ENCODE data around the gene ILDR1. TPM values are rescaled to one million over a fixed set of nuclear protein-coding genes. Genes with fewer than 3 reads are reported as not detected.
"Not testable (repeated sequence)": the region's sequence is repeated elsewhere in the genome, so short reads cannot be mapped to it uniquely, and the experiment has no call there.

ILDR1 gene
- total RNA-seq, 4 donors from 2014 or later, result 4.3 to 12.0 (median 8.7) TPM

DNA sequence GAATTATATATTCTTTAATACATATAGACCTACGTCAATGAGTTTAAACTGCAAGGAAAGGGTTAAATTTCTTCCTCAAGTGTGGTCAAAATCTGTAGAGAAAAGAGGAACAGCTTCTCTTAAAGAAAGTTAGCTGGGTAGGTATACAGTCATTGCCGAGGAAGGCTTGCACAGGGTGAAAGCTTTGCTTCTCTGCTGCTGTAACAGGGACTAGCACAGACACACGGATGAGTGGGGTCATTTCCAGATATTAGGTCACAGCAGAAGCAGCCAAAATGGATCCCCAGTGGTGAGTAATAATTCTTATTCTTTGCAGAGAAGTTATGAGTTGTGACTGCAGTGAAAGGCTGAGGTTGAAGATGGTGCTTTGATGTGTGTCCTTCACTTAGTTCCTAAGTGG, 33.2 kb upstream of the ILDR1 start, which contains the start of gene CD86:
CD86 (plus strand) TSS at position 148 of the 400 bp plus-strand sequence; CDS start at position 276, 128 bp downstream.
- intact Hi-C loops (cut with DNase I), result no loop called here
- Histone ChIP-seq H3K9me3 (no peaks in the 10 kb centered on the region), H3K4me3 (replicated peaks in 1 of 3) (no peak within 1 kb of the TSS), H3K36me3 (no peaks in the 10 kb centered on the region), H3K4me1 (no peaks in the 10 kb centered on the region), H3K27me3 (no peaks in the 10 kb centered on the region), H3K27ac (no peak within 1 kb of the TSS)
- TF ChIP-seq CTCF (IDR thresholded peaks at IDR 0.05), result no peak
- no peak for TF ChIP-seq POLR2A (IDR thresholded peaks at IDR 0.05)
- 42 to 49% methylated on average over 3 of the region's 3 CpGs for WGBS, 2 donors
- no peak for DNase-seq

- no peak overlapping the region for H3K27ac ChIP-seq
- H3K4me1 ChIP-seq, result no peaks in the 10 kb centered on the region
- no peaks in the 10 kb centered on the region for H3K27me3 ChIP-seq
- 78 to 89% methylated on average over 3 of the region's 3 CpGs for WGBS, 2 donors
- DNase-seq, result no peak
- no peaks in the 10 kb centered on the region for H3K9me3 ChIP-seq
- no peak overlapping the region for H3K4me3 ChIP-seq (replicated peaks in 1 of 3)
- intact Hi-C loops (cut with DNase I), result no loop called here
- no peak for TF ChIP-seq POLR2A (IDR thresholded peaks at IDR 0.05)
- TF ChIP-seq CTCF (IDR thresholded peaks at IDR 0.05), result no peak
- H3K36me3 ChIP-seq, result no peaks in the 10 kb centered on the region
Observed at GRCh38 chr3:122052968-122053367, 30.9 kb upstream of the ILDR1 start.

GRCh38 chr3:122047773-122048172, 25.7 kb upstream of the ILDR1 start:
- H3K4me3 ChIP-seq (replicated peaks in 1 of 3); DNase-seq; H3K27ac ChIP-seq; H3K27me3 ChIP-seq; H3K36me3 ChIP-seq; H3K4me1 ChIP-seq; intact Hi-C loops (cut with DNase I); H3K9me3 ChIP-seq: not testable (repeated sequence)
- 84 to 93% methylated on average over 11 of the region's 11 CpGs for WGBS, 2 donors

DNA sequence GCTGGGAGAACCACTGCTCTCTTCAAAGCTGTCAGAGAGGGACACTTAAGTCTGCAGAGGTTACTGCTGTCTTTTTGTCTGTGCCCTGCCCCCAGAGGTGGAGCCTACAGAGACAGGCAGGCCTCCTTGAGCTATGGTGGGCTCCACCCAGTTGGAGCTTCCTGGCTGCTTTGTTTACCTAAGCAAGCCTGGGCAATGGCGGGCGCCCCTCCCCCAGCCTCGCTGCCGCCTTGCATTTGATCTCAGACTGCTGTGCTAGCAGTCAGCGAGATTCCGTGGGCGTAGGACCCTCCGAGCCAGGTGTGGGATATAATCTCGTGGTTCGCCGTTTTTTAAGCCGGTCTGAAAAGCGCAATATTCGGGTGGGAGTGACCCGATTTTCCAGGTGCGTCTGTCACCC, 25.2 kb upstream of the ILDR1 start:
- H3K27me3 ChIP-seq; H3K4me3 ChIP-seq (replicated peaks in 1 of 3); H3K27ac ChIP-seq; H3K36me3 ChIP-seq; H3K4me1 ChIP-seq; DNase-seq; H3K9me3 ChIP-seq; intact Hi-C loops (cut with DNase I): not testable (repeated sequence)
- 75% methylated on average over 6 of the region's 16 CpGs; no CpG with 5 or more reads in 1 of the 2 donors for WGBS, 2 donors

DNA sequence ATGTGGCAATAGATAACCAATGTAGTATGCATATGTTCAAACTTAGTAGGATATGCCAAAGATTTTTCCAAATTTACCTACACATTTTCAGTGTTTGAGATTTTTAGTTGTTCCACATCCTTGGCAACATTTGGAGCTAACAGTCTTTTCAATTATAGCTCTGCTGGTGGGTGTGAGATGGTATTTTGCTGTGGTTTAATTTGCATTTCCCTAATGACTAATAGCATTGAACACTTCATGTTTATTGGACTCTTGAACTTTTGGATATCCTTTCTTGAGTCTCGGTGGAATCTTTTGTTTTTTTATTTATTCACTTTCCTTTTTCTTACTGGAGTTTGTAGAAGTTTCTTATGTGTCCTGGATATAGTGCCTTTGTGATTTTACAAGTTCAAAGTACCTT, 11.0 kb upstream of the ILDR1 start:
- TF ChIP-seq CTCF (IDR thresholded peaks at IDR 0.05), result no peak
- Histone ChIP-seq H3K27me3 (no peaks in the 10 kb centered on the region), H3K4me3 (replicated peaks in 1 of 3) (no peak overlapping the region), H3K27ac (no peak overlapping the region), H3K9me3 (no peaks in the 10 kb centered on the region), H3K36me3 (no peaks in the 10 kb centered on the region), H3K4me1 (no peaks in the 10 kb centered on the region)
- WGBS, 2 donors, result 73 to 79% methylated on average over 1 of the region's 1 CpG
- intact Hi-C loops (cut with DNase I), result no loop called here
- DNase-seq, result no peak

GRCh38 chr3:122032531-122032930, 10.5 kb upstream of the ILDR1 start:
- Histone ChIP-seq H3K27me3 (no peaks in the 10 kb centered on the region), H3K9me3 (no peaks in the 10 kb centered on the region), H3K36me3 (no peaks in the 10 kb centered on the region), H3K4me3 (replicated peaks in 1 of 3) (no peak overlapping the region), H3K27ac (no peak overlapping the region), H3K4me1 (no peaks in the 10 kb centered on the region)
- intact Hi-C loops (cut with DNase I), result no loop called here
- WGBS, 2 donors, result 92 to 94% methylated on average over 1 of the region's 1 CpG
- TF ChIP-seq CTCF (IDR thresholded peaks at IDR 0.05) (no peak), POLR2A (IDR thresholded peaks at IDR 0.05) (no peak)
- no peak for DNase-seq

Data from thyroid gland (tissue), 4 donors.